NB4 (cell line): ENCODE measurements around the gene RPS18.
"Not testable (repeated sequence)": the region's sequence is repeated elsewhere in the genome, so short reads cannot be mapped to it uniquely, and the experiment has no call there.

Experiments
- DNase-seq: peaks from one replicate; pipeline ENCODE4 v3.0.0; 2010; ENCODE audit warnings: low read depth
- H3K4me3 ChIP-seq: one replicate; pipeline ENCODE4 v1.5.1; 2011; ENCODE audit warnings: mild to moderate bottlenecking, low read depth, low read length, moderate library complexity
- MAX ChIP-seq: IDR thresholded peaks from 2 replicates; pipeline ENCODE4 v1.6.1; 2011; ENCODE audit warnings: low read depth, low read length
- MYC ChIP-seq: IDR thresholded peaks from 2 replicates; pipeline ENCODE4 v1.6.1; 2011; ENCODE audit warnings: low read depth, low read length
- POLR2A ChIP-seq: IDR thresholded peaks from 2 replicates; pipeline ENCODE4 v1.6.1; 2011; ENCODE audit warnings: mild to moderate bottlenecking; ENCODE audit not compliant: insufficient read length; ENCODE audit errors: extremely low read depth
- TF ChIP-seq, protein P1 (sequence below): IDR thresholded peaks from one replicate; pipeline ENCODE4 v1.5.1; 2012; ENCODE audit warnings: low read depth, low read length

RPS18 gene

GRCh38 chr6:33264015-33264414 lies 7.9 kb upstream of the RPS18 start:
- H3K4me3 ChIP-seq, result no peak overlapping the region
- TF ChIP-seq MYC (no peak), MAX (no peak), POLR2A (no peak)
- TF ChIP-seq, protein P1, sequence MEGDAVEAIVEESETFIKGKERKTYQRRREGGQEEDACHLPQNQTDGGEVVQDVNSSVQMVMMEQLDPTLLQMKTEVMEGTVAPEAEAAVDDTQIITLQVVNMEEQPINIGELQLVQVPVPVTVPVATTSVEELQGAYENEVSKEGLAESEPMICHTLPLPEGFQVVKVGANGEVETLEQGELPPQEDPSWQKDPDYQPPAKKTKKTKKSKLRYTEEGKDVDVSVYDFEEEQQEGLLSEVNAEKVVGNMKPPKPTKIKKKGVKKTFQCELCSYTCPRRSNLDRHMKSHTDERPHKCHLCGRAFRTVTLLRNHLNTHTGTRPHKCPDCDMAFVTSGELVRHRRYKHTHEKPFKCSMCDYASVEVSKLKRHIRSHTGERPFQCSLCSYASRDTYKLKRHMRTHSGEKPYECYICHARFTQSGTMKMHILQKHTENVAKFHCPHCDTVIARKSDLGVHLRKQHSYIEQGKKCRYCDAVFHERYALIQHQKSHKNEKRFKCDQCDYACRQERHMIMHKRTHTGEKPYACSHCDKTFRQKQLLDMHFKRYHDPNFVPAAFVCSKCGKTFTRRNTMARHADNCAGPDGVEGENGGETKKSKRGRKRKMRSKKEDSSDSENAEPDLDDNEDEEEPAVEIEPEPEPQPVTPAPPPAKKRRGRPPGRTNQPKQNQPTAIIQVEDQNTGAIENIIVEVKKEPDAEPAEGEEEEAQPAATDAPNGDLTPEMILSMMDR, result no peak
- no peak for DNase-seq

DNA sequence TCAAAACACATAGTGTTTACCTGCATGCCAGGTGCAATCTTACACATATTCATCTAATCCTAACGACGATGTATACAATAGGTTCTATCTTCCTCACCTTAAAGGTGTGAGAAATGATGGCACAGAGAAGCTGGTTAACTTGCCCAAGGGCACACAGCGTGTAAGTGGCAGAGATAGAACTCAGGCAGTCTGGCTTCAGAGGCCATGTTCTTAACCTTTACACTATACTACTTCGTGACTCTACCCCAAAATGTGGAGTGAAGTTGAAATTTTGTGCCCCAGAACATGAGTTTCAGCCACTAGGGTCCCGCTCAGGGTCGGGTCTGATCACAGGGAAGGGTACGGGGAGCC lies 783 bp upstream of the RPS18 start:
- DNase-seq, result no peak
- TF ChIP-seq, protein P1, result no peak
- TF ChIP-seq POLR2A (no peak), MYC (no peak; the same call in 1 of the 2 replicates), MAX (no peak)
- peak overlapping the region; percentile 94 for H3K4me3 ChIP-seq

GRCh38 chr6:33272275-33273128 lies 627 bp downstream of the RPS18 start:
- H3K4me3 ChIP-seq, result peak overlapping the region; percentile 94
- no peak for DNase-seq
- TF ChIP-seq POLR2A (peak; percentile 4), MAX (no peak), MYC (no peak)
- TF ChIP-seq, protein P1, result no peak

- TF ChIP-seq, protein P1, result no peak
- no peak for TF ChIP-seq MYC
- TF ChIP-seq MAX, result no peak
- TF ChIP-seq POLR2A, result peak; percentile 10
- DNase-seq, result no peak
- peak overlapping the region; percentile 94 for H3K4me3 ChIP-seq
Measured at GRCh38 chr6:33273129-33273923, 1.5 kb downstream of the RPS18 start.

- H3K4me3 ChIP-seq, result peak overlapping the region; percentile 94
- DNase-seq, result no peak
- TF ChIP-seq POLR2A, result no peak
- TF ChIP-seq, protein P1, result no peak
- no peak for TF ChIP-seq MAX
- TF ChIP-seq MYC, result no peak
Measured at GRCh38 chr6:33273924-33274902, 2.3 kb downstream of the RPS18 start.

DNA sequence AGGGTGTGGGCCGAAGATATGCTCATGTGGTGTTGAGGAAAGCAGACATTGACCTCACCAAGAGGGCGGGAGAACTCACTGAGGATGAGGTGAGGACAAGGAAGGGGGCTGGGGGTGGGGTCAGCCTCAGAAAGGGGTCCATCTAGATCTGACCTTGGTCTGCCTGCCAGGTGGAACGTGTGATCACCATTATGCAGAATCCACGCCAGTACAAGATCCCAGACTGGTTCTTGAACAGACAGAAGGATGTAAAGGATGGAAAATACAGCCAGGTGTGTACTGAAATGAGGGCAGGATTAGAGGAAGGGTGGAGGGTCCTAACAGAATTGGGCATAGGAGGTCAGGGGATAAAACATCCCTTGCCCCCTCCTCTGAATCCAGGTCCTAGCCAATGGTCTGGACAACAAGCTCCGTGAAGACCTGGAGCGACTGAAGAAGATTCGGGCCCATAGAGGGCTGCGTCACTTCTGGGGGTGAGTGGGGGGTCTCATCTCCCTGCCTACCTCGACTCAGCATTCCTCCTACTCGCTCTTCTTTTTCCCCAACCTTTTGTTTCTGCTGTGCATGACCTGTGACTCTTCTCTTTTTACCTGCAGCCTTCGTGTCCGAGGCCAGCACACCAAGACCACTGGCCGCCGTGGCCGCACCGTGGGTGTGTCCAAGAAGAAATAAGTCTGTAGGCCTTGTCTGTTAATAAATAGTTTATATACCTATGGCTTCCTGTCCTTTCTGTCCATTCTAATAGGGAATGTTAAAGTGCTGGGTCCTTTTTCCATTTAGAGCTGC lies 4.1 kb downstream of the RPS18 start:
- not testable (repeated sequence) for DNase-seq
- H3K4me3 ChIP-seq, result peak overlapping the region; percentile 94
